ENCODE data around the gene STK25.

The STK25 gene

DNA sequence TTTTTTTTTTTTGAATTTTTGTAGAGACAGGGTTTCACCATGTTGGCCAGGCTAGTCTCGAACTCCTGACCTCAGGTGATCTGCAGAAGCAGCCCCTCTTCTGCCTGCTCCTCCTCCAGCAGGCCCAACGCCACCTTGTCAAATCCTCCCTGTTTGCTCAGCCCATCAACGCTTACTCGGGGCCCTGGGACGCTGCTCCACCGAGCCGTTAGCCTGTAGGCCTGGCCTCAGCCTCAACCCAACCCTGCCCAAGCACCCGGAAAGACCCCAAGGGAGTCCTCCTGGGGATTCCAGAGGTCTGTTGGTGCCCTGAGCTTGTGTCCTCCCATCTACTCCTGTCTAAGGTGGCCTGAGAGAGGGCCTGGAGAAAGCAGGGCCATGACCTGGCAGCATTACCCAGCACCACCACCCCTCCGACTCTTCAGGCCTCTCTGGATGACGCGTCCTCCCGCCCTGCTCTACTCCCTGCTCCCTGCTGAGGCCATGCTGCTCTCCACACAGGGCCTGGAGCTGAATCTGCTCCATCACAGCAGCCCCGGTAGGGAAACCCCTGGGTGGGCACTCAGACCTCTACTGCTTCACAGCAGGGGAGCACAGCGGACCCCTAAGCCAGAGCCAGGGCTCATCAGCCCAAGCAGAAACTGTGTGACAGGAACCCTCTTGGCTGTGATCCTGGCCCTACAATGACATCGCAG, 3.2 kb downstream of the STK25 start:
- TF ChIP-seq POLR2A (IDR thresholded peaks at IDR 0.05; ENCODE audit: low read depth, low read length), result no peak
- no peak for TF ChIP-seq TAF1 (IDR thresholded peaks at IDR 0.05; ENCODE audit: borderline replicate concordance, low read depth, low read length)
- no peak for DNase-seq (ENCODE audit: insufficient read length)
- no peak for FAIRE-seq

DNA sequence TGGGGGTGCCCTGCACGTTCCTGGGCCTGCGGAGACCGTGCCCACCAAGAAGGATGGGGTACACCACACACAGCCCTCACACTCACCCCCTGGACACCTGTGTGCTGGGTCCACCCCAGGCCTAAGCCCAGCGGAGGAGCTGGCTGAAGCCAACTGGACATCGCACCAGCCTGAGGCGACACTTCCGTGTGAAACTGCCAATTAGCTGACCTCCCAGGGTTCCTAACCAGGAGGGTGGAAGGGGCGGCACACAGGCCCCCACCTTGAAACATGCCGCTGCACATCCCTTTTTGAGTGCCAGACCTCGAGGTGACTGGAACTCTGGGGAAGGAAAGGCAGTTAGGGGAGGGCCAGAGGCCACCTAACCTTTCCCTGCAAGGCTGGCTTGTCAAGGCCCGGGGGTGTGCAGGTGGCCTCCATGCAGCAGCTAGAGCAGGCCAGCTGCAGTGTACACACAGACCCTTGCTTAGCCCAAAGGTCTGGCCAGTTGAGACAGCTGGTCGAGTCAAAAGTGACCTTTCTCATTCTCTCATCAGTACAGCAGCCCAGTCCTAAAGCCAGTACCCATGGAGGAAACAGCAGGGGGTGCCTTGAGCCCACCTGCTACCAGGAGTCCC, 4.5 kb downstream of the STK25 start:
- FAIRE-seq (no peak), DNase-seq (ENCODE audit: insufficient read length) (no peak)
- TF ChIP-seq TAF1 (IDR thresholded peaks at IDR 0.05; ENCODE audit: borderline replicate concordance, low read depth, low read length) (no peak), POLR2A (IDR thresholded peaks at IDR 0.05; ENCODE audit: low read depth, low read length) (no peak), POLR2AphosphoS5 (IDR thresholded peaks at IDR 0.05; ENCODE audit: low read depth, low read length) (no peak)

- DNase-seq (ENCODE audit: insufficient read length) (no peak), FAIRE-seq (no peak)
- TF ChIP-seq TAF1 (IDR thresholded peaks at IDR 0.05; ENCODE audit: borderline replicate concordance, low read depth, low read length), result no peak
- TF ChIP-seq POLR2AphosphoS5 (IDR thresholded peaks at IDR 0.05; ENCODE audit: low read depth, low read length), result no peak
- no peak for TF ChIP-seq POLR2A (IDR thresholded peaks at IDR 0.05; ENCODE audit: low read depth, low read length)
Measured at GRCh38 chr2:241502281-241502680, 6.1 kb downstream of the STK25 start.

DNA sequence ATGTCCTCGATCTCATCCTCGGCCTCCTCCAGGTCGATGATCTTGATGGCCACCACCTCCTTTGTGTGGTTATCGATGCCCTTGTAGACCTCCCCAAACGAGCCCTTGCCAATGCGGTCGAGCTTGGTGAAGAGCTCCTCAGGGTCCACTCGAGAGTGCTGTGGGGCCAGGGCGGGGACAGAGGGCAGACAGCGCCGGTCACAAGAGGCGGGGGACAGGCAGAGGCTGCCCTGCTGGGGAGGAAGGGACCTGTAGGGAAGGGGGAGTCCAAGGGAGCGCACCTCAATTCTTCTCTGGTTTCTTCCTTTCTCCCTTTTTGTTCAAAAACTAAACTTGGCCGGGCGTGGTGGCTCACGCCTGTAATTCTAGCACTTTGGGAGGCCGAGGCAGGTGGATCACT, 6.8 kb downstream of the STK25 start:
- TF ChIP-seq TAF1 (IDR thresholded peaks at IDR 0.05; ENCODE audit: borderline replicate concordance, low read depth, low read length) (no peak), POLR2A (IDR thresholded peaks at IDR 0.05; ENCODE audit: low read depth, low read length) (no peak), POLR2AphosphoS5 (IDR thresholded peaks at IDR 0.05; ENCODE audit: low read depth, low read length) (no peak)
- FAIRE-seq (no peak), DNase-seq (ENCODE audit: insufficient read length) (no peak)

DNA sequence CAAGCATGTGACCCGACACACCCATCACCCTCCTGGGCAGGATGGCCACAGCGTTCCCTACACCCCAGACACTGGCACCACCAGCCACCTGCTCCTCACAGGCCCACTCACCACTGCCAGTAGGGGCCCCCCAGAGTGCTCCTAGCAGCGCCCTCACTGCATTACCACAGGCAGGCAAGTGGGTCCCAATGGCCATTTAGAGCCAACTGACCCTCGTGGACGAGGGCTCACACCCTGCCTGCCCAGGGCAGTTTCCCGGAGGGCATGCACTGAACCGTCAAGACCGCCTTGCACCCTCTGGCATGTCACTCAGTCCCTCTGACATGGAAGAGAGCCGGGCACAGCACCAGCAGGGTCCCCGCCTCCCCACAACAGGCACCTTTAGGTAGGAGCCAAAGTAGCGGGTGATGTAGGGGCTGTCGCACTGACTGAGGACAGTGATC, 7.3 kb downstream of the STK25 start:
- FAIRE-seq (no peak), DNase-seq (ENCODE audit: insufficient read length) (no peak)
- TF ChIP-seq TAF1 (IDR thresholded peaks at IDR 0.05; ENCODE audit: borderline replicate concordance, low read depth, low read length) (no peak), POLR2A (IDR thresholded peaks at IDR 0.05; ENCODE audit: low read depth, low read length) (peak; percentile 25; the same call in 1 of the 2 replicates)

DNA sequence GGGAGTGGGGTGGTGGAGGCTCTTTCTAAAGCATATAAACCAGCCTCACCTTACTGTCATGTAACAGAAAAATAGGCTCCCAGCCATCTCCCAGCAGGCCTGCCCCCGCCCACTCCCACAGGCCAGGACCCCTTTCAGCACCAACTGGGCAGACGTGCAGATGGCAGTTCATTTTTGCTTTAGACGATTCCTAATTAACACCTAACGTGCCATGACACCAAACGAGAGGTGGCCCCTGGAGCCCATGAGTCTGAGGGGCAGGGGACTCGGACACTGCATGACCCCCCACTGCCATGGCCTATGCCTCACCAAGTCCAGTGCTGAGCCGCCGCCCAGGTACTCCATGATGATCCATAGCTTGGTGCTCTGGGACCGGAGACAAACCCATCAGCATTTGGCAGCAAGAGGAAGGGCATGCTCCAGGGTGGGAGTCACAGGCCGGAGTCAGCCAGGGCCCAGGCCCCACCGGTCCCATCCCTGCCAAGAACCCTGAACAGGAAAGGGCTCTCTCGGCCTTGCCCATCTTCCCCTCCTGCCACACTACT, 7.9 kb downstream of the STK25 start:
- DNase-seq (ENCODE audit: insufficient read length), result no peak
- TF ChIP-seq POLR2AphosphoS5 (IDR thresholded peaks at IDR 0.05; ENCODE audit: low read depth, low read length), result no peak
- no peak for FAIRE-seq

DNA sequence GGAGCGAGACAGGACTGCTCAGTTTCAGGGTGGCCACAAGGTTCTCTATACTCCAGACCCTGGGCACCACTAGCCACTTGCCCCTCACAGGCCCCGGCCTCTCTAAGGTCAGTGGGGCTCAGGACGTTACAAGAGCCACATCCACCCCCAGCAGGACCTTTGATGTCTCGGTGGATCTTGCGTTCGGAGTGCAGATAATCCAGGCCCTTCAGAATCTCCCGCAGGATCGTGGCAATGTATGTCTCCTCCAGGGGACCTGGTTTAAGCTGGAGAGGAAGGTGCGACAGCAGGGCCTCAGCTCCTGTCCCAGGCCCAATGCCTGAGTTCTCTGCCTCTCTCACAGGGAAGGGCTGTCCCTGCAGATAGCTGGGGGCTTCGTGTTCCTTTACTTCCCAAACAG, 8.4 kb downstream of the STK25 start:
- DNase-seq (ENCODE audit: insufficient read length), result no peak
- FAIRE-seq, result no peak
- TF ChIP-seq POLR2A (IDR thresholded peaks at IDR 0.05; ENCODE audit: low read depth, low read length) (no peak), TAF1 (IDR thresholded peaks at IDR 0.05; ENCODE audit: borderline replicate concordance, low read depth, low read length) (no peak), POLR2AphosphoS5 (IDR thresholded peaks at IDR 0.05; ENCODE audit: low read depth, low read length) (no peak)

- DNase-seq (ENCODE audit: insufficient read length) (no peak), FAIRE-seq (no peak)
- TF ChIP-seq POLR2AphosphoS5 (IDR thresholded peaks at IDR 0.05; ENCODE audit: low read depth, low read length) (no peak), TAF1 (IDR thresholded peaks at IDR 0.05; ENCODE audit: borderline replicate concordance, low read depth, low read length) (no peak), POLR2A (IDR thresholded peaks at IDR 0.05; ENCODE audit: low read depth, low read length) (no peak)
Measured at GRCh38 chr2:241499146-241499965, 9.0 kb downstream of the STK25 start.

- TF ChIP-seq POLR2A (IDR thresholded peaks at IDR 0.05; ENCODE audit: low read depth, low read length) (no peak), TAF1 (IDR thresholded peaks at IDR 0.05; ENCODE audit: borderline replicate concordance, low read depth, low read length) (no peak), POLR2AphosphoS5 (IDR thresholded peaks at IDR 0.05; ENCODE audit: low read depth, low read length) (no peak)
- FAIRE-seq, result no peak
- DNase-seq (ENCODE audit: insufficient read length), result no peak
Measured at GRCh38 chr2:241498115-241499070, 10.0 kb downstream of the STK25 start.

DNA sequence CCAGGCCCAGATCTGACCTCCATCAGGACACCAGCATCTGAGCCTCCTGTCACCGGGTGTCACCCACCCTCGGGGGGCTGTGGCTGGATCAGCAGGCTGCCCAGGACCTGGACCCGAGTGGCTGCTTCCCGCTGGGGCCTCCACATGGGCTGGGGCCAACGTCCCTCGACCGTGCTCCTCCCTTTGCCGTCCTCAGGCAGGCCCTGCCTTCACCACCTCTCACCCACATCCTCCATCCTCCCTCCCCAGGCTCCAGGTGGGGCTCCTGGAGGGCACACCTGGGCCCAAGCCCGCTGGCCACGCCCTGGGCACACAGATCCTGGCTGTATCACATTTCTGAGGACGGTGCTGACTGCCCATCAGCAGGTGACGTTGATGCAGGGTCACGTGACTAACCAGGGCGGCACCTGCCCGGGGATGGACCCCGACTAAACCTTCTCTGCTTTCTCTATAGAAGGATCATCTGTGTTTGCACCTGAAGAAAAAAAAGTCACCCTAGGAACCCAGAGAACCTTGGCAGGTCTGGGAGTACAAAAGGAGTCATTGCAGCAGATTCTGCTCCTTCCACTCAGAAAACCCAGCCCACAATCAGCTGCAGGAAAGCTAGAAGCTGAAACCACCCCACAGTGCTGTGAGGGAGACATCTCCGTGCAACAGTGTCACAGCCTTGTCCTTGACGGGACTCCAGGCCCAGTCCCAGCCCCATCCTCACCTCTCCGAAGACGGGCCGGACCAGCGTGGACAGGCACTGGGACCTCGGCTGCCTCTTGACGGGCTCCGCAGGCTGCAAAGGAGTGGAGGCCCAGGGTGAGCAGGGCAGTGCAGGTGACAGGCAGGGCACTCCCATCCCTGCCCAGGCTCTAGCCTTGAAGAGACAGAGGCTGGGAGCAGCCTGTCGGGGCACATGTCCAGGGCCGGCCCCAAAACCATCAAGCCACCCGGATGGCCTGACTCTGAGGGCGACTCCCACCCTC, 11.2 kb downstream of the STK25 start:
- FAIRE-seq, result no peak
- DNase-seq (ENCODE audit: insufficient read length), result no peak
- no peak for TF ChIP-seq POLR2A (IDR thresholded peaks at IDR 0.05; ENCODE audit: low read depth, low read length)
- no peak for TF ChIP-seq POLR2AphosphoS5 (IDR thresholded peaks at IDR 0.05; ENCODE audit: low read depth, low read length)
- no peak for TF ChIP-seq TAF1 (IDR thresholded peaks at IDR 0.05; ENCODE audit: borderline replicate concordance, low read depth, low read length)
